K562 (cell line): ENCODE data around the gene ZDHHC14. TPM values are rescaled to one million over a fixed set of nuclear protein-coding genes. Genes with fewer than 3 reads are reported as not detected.
A peak's percentile ranks its signal among the peaks of the same experiment; 100 is the strongest.

Source experiments
- ATF7 ChIP-seq: fragments of 450-650 bp; IDR thresholded peaks from 2 replicates; pipeline ENCODE4 v1.7.1; 2014; ENCODE audit warnings: mild to moderate bottlenecking, moderate library complexity
- BCOR ChIP-seq: fragments of 450-650 bp; IDR thresholded peaks from 2 replicates; pipeline ENCODE4 v1.6.1; 2016
- CHD4 ChIP-seq: fragments of 200-600 bp; sonication (generic); IDR thresholded peaks from 3 replicates; pipeline ENCODE4 v1.6.1; 2012; ENCODE audit warnings: low read depth, mild to moderate bottlenecking, mixed read lengths, low read length, inconsistent platforms; ENCODE audit not compliant: insufficient read depth, insufficient replicate concordance, poor library complexity, severe bottlenecking
- LEF1 ChIP-seq: fragments of 450-650 bp; IDR thresholded peaks from 2 replicates; pipeline ENCODE4 v1.6.1; 2016; ENCODE audit warnings: mild to moderate bottlenecking
- MAZ ChIP-seq, 2 experiments: fragments of 450-650 bp in 1 of 2; sonication (generic) in 1 of 2; formaldehyde crosslinking; IDR thresholded peaks in 1 of 2; conservative IDR thresholded peaks in 1 of 2; 2 replicates each; pipeline versions ENCODE4 v1.4.0 to v1.5.0; 2020; ENCODE audit warnings: mild to moderate bottlenecking in 1 of 2, missing genetic modification reagents in 1 of 2
- PRDM10 ChIP-seq: fragments of 450-650 bp; IDR thresholded peaks from 2 replicates; pipeline ENCODE4 v1.6.1; 2018; ENCODE audit not compliant: partially characterized antibody
- RBM25 ChIP-seq: fragments of 200-400 bp; formaldehyde crosslinking; IDR thresholded peaks from 2 replicates; pipeline ENCODE4 v1.6.1; 2018; ENCODE audit warnings: low read length, low read depth, moderate library complexity; ENCODE audit not compliant: severe bottlenecking
- THRB ChIP-seq: fragments of 450-650 bp; formaldehyde crosslinking; conservative IDR thresholded peaks from 2 replicates; pipeline ENCODE4 v1.4.0; 2022; ENCODE audit warnings: mild to moderate bottlenecking, missing genetic modification characterization
- ZKSCAN8 ChIP-seq: fragments of 200-800 bp; sonication (Bioruptor generic); IDR thresholded peaks from 2 replicates; pipeline ENCODE4 v1.6.1; 2016; ENCODE audit warnings: missing genetic modification characterization, missing compliant biosample characterization
- ZNF740 ChIP-seq, 3 experiments: fragments of 200-800 bp in 1 of 3; sonication (Bioruptor generic) in 1 of 3; sonication (generic) in 1 of 3; formaldehyde crosslinking in 1 of 3; IDR thresholded peaks; 2 replicates each; pipeline versions ENCODE4 v1.6.1 to v1.8.0; 2016 to 2022; ENCODE audit warnings: mild to moderate bottlenecking in 2 of 3, missing compliant biosample characterization in 2 of 3, missing genetic modification characterization in 2 of 3, missing genetic modification reagents in 1 of 3
- polyA plus RNA-seq, 8 experiments: library from polyadenylated mRNA; depleted of rRNA in 4 of 8; stranded (reverse) in 5 of 8; unstranded in 3 of 8; fragments of >200 nt; fragmentation: Nextera tagmentation in 2 of 8; fragmentation: Illumina TruSeq in 1 of 8; extraction: Ambion mirVana in 2 of 8; extraction: Trizol in 1 of 8; gene quantifications; 2 replicates each; pipeline versions ENCODE4 v1.2.1 to v1.2.3, GENCODE V29; 2011 to 2014; ENCODE audit warnings: inconsistent platforms in 1 of 8, missing spikeins in 1 of 8
- total RNA-seq, 7 experiments: library from RNA; depleted of rRNA in 6 of 7; stranded (reverse); fragments of >200 nt in 6 of 7; fragmentation: Illumina TruSeq in 2 of 7; extraction: Trizol in 2 of 7; gene quantifications; 2 replicates each; pipeline versions ENCODE4 v1.2.1 to v1.2.3, GENCODE V29; 2011 to 2021; ENCODE audit warnings: low replicate concordance in 1 of 7
- TF ChIP-seq, protein P1 (sequence below): fragments of 250-450 bp; sonication (Bioruptor Pico); IDR thresholded peaks from 2 replicates; pipeline ENCODE4 v1.4.0; 2020; ENCODE audit warnings: borderline replicate concordance
- TF ChIP-seq, protein P2 (sequence below), 2 experiments: fragments of 200-800 bp in 1 of 2; sonication (Bioruptor generic) in 1 of 2; sonication (generic) in 1 of 2; formaldehyde crosslinking in 1 of 2; IDR thresholded peaks in 1 of 2; conservative IDR thresholded peaks in 1 of 2; 2 replicates each; pipeline versions ENCODE4 v1.5.0 to v1.6.1; 2016 to 2020; ENCODE audit warnings: missing compliant biosample characterization in 1 of 2, missing genetic modification characterization in 1 of 2, missing genetic modification reagents in 1 of 2

Gene ZDHHC14
- total and polyA plus RNA-seq, 9 of the 15 experiments (the other 6 are each of a cell fraction or from before 2014, with no cell fraction given): 0.92 to 23.1 (median 13.8) TPM

GRCh38 chr6:157513619-157514485, 132.9 kb downstream of the ZDHHC14 start (continued):
- TF ChIP-seq PRDM10: peak; percentile 48
- peak; percentile 99 for TF ChIP-seq BCOR
- TF ChIP-seq, protein P1, sequence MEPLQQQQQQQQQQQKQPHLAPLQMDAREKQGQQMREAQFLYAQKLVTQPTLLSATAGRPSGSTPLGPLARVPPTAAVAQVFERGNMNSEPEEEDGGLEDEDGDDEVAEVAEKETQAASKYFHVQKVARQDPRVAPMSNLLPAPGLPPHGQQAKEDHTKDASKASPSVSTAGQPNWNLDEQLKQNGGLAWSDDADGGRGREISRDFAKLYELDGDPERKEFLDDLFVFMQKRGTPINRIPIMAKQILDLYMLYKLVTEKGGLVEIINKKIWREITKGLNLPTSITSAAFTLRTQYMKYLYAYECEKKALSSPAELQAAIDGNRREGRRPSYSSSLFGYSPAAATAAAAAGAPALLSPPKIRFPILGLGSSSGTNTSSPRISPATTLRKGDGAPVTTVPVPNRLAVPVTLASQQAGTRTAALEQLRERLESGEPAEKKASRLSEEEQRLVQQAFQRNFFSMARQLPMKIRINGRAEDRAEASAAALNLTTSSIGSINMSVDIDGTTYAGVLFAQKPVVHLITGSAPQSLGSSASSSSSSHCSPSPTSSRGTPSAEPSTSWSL (CRISPR knock-in tag): no peak
- peak; percentile 96 for TF ChIP-seq RBM25
- peak in 1 of 2 experiments; percentile 29; a peak in 1 of 4 replicates for TF ChIP-seq MAZ (CRISPR knock-in tag; conservative IDR thresholded peaks at IDR 0.05 in 1 of 2, IDR thresholded peaks at IDR 0.05 in 1 of 2)
- 0 out of 2 replicates have a peak, but pooled peaks have one; percentile 15 for TF ChIP-seq LEF1
- TF ChIP-seq THRB (CRISPR knock-in tag): no peak
- no peak for TF ChIP-seq ZNF740 (CRISPR knock-in tag; IDR thresholded peaks at IDR 0.05)
- TF ChIP-seq ZNF740 (tag; IDR thresholded peaks at IDR 0.05): peak in 1 of 2 experiments; percentile 33; a peak in 1 of 4 replicates
- peak; percentile 29; the same call in 1 of the 2 replicates for TF ChIP-seq ATF7
- TF ChIP-seq, protein P2, sequence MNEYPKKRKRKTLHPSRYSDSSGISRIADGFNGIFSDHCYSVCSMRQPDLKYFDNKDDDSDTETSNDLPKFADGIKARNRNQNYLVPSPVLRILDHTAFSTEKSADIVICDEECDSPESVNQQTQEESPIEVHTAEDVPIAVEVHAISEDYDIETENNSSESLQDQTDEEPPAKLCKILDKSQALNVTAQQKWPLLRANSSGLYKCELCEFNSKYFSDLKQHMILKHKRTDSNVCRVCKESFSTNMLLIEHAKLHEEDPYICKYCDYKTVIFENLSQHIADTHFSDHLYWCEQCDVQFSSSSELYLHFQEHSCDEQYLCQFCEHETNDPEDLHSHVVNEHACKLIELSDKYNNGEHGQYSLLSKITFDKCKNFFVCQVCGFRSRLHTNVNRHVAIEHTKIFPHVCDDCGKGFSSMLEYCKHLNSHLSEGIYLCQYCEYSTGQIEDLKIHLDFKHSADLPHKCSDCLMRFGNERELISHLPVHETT (CRISPR knock-in tag; conservative IDR thresholded peaks at IDR 0.05 in 1 of 2, IDR thresholded peaks at IDR 0.05 in 1 of 2): no peak
- TF ChIP-seq ZKSCAN8 (CRISPR knock-in tag): 0 out of 2 replicates have a peak, but pooled peaks have one; percentile 41
- peak; percentile 65 for TF ChIP-seq CHD4
